Body of pancreas (tissue), 4 donors: ENCODE results near the gene PRMT2.

Source experiments
- POLR2A ChIP-seq, 3 donors: fragments of 450-650 bp; IDR thresholded peaks; one replicate each; pipeline ENCODE4 v1.6.1; 2016; ENCODE audit warnings: antibody characterized with exemption in 3 of 3, mild to moderate bottlenecking in 2 of 3
- TF ChIP-seq, protein P1 (sequence below), 7 experiments: fragments of 450-650 bp in 4 of 7; fragments of 200-600 bp in 3 of 7; sonication (generic) in 3 of 7; IDR thresholded peaks; one replicate each; pipeline ENCODE4 v1.5.1; 2016 to 2019; ENCODE audit warnings: antibody characterized with exemption in 7 of 7

DNA sequence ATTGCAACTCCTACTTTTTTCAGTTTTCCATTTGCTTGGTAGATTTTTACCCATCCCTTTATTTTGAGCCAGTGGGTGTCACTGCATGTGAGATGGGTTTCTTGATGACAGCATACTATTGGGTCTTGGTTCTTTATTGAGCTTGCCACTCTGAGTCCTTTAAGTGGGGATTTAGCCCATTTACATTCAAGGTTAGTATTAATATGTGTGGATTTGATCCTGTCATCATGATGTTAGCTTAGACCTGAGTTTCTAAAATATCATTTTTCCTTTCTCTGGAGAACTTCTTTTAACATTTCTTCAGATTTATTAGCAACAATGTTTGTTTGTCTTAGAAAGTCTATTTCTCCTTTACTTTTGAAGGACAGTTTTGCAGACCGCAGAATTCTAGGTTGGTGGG, 18.8 kb upstream of the PRMT2 start:
- TF ChIP-seq, protein P1, sequence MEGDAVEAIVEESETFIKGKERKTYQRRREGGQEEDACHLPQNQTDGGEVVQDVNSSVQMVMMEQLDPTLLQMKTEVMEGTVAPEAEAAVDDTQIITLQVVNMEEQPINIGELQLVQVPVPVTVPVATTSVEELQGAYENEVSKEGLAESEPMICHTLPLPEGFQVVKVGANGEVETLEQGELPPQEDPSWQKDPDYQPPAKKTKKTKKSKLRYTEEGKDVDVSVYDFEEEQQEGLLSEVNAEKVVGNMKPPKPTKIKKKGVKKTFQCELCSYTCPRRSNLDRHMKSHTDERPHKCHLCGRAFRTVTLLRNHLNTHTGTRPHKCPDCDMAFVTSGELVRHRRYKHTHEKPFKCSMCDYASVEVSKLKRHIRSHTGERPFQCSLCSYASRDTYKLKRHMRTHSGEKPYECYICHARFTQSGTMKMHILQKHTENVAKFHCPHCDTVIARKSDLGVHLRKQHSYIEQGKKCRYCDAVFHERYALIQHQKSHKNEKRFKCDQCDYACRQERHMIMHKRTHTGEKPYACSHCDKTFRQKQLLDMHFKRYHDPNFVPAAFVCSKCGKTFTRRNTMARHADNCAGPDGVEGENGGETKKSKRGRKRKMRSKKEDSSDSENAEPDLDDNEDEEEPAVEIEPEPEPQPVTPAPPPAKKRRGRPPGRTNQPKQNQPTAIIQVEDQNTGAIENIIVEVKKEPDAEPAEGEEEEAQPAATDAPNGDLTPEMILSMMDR (IDR thresholded peaks at IDR 0.05) = no peak
- TF ChIP-seq POLR2A (IDR thresholded peaks at IDR 0.05) = no peak
